ENCODE results near the gene NME5.

DNA sequence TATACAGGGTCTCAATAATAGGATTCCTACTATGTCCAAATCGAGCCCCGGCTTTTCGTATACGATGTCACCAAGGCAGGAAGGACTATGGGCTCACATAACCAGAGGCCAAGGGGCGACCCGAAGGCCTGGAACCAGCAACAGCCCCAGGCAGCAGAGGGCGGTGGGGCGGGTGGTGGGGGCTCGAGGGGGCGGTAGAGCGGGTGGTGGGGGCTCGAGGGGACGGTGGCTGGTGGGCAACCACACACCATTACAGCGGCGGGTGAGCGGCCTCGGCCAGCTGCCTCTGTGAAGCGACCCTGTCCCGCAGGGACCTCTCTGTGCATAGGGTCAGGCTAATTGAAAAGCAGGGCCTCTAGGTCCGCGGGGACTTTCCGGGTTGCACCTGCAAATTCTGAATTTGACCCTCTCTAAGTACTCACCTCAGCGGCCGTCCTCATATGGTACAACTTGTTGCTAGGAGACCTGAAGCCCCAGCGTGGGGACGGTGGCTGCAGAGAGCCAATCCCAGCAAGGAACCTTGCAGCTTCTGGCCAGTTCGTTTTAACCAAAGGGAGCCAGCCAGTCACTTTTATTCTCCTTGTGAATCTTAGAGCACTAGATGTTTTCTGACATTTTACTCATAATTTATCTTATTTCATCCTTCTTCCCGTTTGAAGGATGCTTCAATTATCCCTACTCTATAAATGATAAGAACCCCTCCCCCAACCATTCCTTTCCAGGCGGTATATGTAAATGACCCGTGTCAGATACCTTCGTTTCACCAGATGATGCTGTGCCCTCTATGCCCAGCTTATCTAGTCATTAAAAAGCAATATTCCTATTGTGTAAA lies at the start of gene NME5:
- TF ChIP-seq, protein P1, sequence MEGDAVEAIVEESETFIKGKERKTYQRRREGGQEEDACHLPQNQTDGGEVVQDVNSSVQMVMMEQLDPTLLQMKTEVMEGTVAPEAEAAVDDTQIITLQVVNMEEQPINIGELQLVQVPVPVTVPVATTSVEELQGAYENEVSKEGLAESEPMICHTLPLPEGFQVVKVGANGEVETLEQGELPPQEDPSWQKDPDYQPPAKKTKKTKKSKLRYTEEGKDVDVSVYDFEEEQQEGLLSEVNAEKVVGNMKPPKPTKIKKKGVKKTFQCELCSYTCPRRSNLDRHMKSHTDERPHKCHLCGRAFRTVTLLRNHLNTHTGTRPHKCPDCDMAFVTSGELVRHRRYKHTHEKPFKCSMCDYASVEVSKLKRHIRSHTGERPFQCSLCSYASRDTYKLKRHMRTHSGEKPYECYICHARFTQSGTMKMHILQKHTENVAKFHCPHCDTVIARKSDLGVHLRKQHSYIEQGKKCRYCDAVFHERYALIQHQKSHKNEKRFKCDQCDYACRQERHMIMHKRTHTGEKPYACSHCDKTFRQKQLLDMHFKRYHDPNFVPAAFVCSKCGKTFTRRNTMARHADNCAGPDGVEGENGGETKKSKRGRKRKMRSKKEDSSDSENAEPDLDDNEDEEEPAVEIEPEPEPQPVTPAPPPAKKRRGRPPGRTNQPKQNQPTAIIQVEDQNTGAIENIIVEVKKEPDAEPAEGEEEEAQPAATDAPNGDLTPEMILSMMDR (conservative IDR thresholded peaks at IDR 0.05 in 1 of 2, IDR thresholded peaks at IDR 0.05 in 1 of 2; ENCODE audit: low read depth in 1 of 2, low read length in 2 of 2) = no peak
- no peak for TF ChIP-seq EZH2 (IDR thresholded peaks at IDR 0.05; ENCODE audit: low read length, missing control alignments)
